Osteoblast (primary cell): ENCODE results near the gene PTPRZ1. TPM values are rescaled to one million over a fixed set of nuclear protein-coding genes. Genes with fewer than 3 reads are reported as not detected.

Experiments
- DNase-seq: peaks from one replicate; pipeline ENCODE4 v3.0.0; 2011; ENCODE audit warnings: low spot score, mixed read lengths; ENCODE audit not compliant: insufficient read length; ENCODE audit errors: missing footprints
- H2AFZ ChIP-seq: 2 replicates; pipeline ENCODE4 v1.6.0; 2011; ENCODE audit warnings: mild to moderate bottlenecking, low read length
- H3K27ac ChIP-seq: 2 replicates; pipeline ENCODE4 v1.5.1; 2011; ENCODE audit warnings: mild to moderate bottlenecking, low read depth, low read length, moderate library complexity
- H3K27me3 ChIP-seq: 2 replicates; pipeline ENCODE4 v1.6.0; 2012; ENCODE audit warnings: mild to moderate bottlenecking, control low read depth, inconsistent platforms, low read length, moderate library complexity; ENCODE audit not compliant: insufficient read depth
- H3K36me3 ChIP-seq: 2 replicates; pipeline ENCODE4 v1.5.1; 2011; ENCODE audit warnings: mild to moderate bottlenecking, low read length, control low read depth, moderate library complexity; ENCODE audit not compliant: insufficient read depth
- H3K4me1 ChIP-seq: 2 replicates; pipeline ENCODE4 v1.5.1; 2011; ENCODE audit warnings: mild to moderate bottlenecking, low read length, control low read depth, moderate library complexity; ENCODE audit not compliant: insufficient read depth
- H3K4me2 ChIP-seq: 2 replicates; pipeline ENCODE4 v1.6.0; 2011; ENCODE audit warnings: mild to moderate bottlenecking, low read length; ENCODE audit not compliant: insufficient read depth
- H3K4me3 ChIP-seq: fragments of 200-600 bp; sonication (generic); 3 replicates; pipeline ENCODE4 v1.5.1; 2012; ENCODE audit warnings: mild to moderate bottlenecking, low read length, inconsistent platforms; ENCODE audit not compliant: insufficient read depth
- H3K79me2 ChIP-seq: 2 replicates; pipeline ENCODE4 v1.6.0; 2012; ENCODE audit warnings: mild to moderate bottlenecking, low read length, control low read depth, inconsistent platforms; ENCODE audit not compliant: insufficient read depth
- H3K9me3 ChIP-seq: 2 replicates; pipeline ENCODE4 v1.5.1; 2011; ENCODE audit warnings: low read depth, low read length, control low read depth
- H4K20me1 ChIP-seq: 2 replicates; pipeline ENCODE4 v1.6.0; 2012; ENCODE audit warnings: mild to moderate bottlenecking, low read length, control low read depth; ENCODE audit not compliant: insufficient read depth
- CTCF ChIP-seq: IDR thresholded peaks from 2 replicates; pipeline ENCODE4 v1.5.1; 2011; ENCODE audit warnings: mild to moderate bottlenecking, low read depth, low read length, moderate library complexity; ENCODE audit errors: extremely low read depth
- total RNA-seq: library from RNA; depleted of rRNA; stranded (reverse); fragments of >200 nt; gene quantifications from 2 replicates; pipeline ENCODE4 v1.2.3, GENCODE V29; 2012

Gene PTPRZ1
- total RNA-seq, 1 donor = not detected

GRCh38 chr7:121885166-121885920, 12.4 kb downstream of the PTPRZ1 start:
- H3K4me2 ChIP-seq = no peak overlapping the region
- TF ChIP-seq CTCF = no peak
- no peak overlapping the region for H3K4me3 ChIP-seq
- DNase-seq = no peak
- H3K9me3 ChIP-seq = no peaks in the 10 kb centered on the region
- no peaks in the 10 kb centered on the region for H4K20me1 ChIP-seq
- no peaks in the 10 kb centered on the region for H3K4me1 ChIP-seq
- H3K27me3 ChIP-seq = no peaks in the 10 kb centered on the region
- no peaks in the 10 kb centered on the region for H3K36me3 ChIP-seq
- H2AFZ ChIP-seq = no peak overlapping the region
- H3K79me2 ChIP-seq = no peaks in the 10 kb centered on the region
- H3K27ac ChIP-seq = no peak overlapping the region

GRCh38 chr7:121887634-121888033, 14.7 kb downstream of the PTPRZ1 start:
- Histone ChIP-seq H3K36me3 (no peaks in the 10 kb centered on the region), H4K20me1 (no peaks in the 10 kb centered on the region), H3K27ac (no peak overlapping the region), H2AFZ (no peak overlapping the region), H3K4me3 (no peak overlapping the region), H3K4me1 (no peaks in the 10 kb centered on the region), H3K9me3 (no peaks in the 10 kb centered on the region), H3K79me2 (no peaks in the 10 kb centered on the region), H3K4me2 (no peak overlapping the region), H3K27me3 (no peaks in the 10 kb centered on the region)
- no peak for DNase-seq
- TF ChIP-seq CTCF = no peak

GRCh38 chr7:121890833-121891232, 17.9 kb downstream of the PTPRZ1 start:
- Histone ChIP-seq H3K4me2 (no peak overlapping the region), H3K27ac (no peak overlapping the region), H4K20me1 (no peaks in the 10 kb centered on the region), H2AFZ (no peak overlapping the region), H3K4me3 (no peak overlapping the region), H3K36me3 (no peaks in the 10 kb centered on the region), H3K9me3 (no peaks in the 10 kb centered on the region), H3K79me2 (no peaks in the 10 kb centered on the region), H3K27me3 (no peaks in the 10 kb centered on the region), H3K4me1 (no peaks in the 10 kb centered on the region)
- no peak for DNase-seq
- no peak for TF ChIP-seq CTCF

- no peak for TF ChIP-seq CTCF
- Histone ChIP-seq H3K4me2 (no peak overlapping the region), H2AFZ (no peak overlapping the region)
Observed at GRCh38 chr7:121891731-121892130, 18.8 kb downstream of the PTPRZ1 start.

More at GRCh38 chr7:121891731-121892130, 18.8 kb downstream of the PTPRZ1 start:
- H3K27ac ChIP-seq = no peak overlapping the region
- H3K36me3 ChIP-seq = no peaks in the 10 kb centered on the region
- no peaks in the 10 kb centered on the region for H4K20me1 ChIP-seq
- no peak for DNase-seq
- no peak overlapping the region for H3K4me3 ChIP-seq
- H3K79me2 ChIP-seq = no peaks in the 10 kb centered on the region
- no peaks in the 10 kb centered on the region for H3K9me3 ChIP-seq
- no peaks in the 10 kb centered on the region for H3K4me1 ChIP-seq
- no peaks in the 10 kb centered on the region for H3K27me3 ChIP-seq
